Esophagus squamous epithelium (tissue), 5 donors: Measurements from ENCODE around the gene ERC1. TPM values are rescaled to one million over a fixed set of nuclear protein-coding genes. Genes with fewer than 3 reads are reported as not detected.

Experiments used
- DNase-seq: peaks from one replicate; lab custom pipeline; 2025; lab: John Stamatoyannopoulos, UW
- H3K27ac ChIP-seq, 4 donors: fragments of 200-600 bp; sonication (generic); one replicate each; pipeline ENCODE4 v1.5.1; 2016 to 2019; ENCODE audit warnings: mild to moderate bottlenecking in 1 of 4
- H3K27me3 ChIP-seq, 4 donors: fragments of 200-600 bp; sonication (generic); 1 replicate in 3 of 4; 2 replicates in 1 of 4; pipeline versions ENCODE4 v1.5.1 to v1.6.0; 2017 to 2021; ENCODE audit warnings: antibody characterized with exemption in 1 of 4
- H3K36me3 ChIP-seq, 3 donors: fragments of 200-600 bp; sonication (generic); one replicate each; pipeline ENCODE4 v1.5.1; 2016 to 2019
- H3K4me1 ChIP-seq, 3 donors: fragments of 200-600 bp; sonication (generic); one replicate each; pipeline ENCODE4 v1.5.1; 2017 to 2019
- H3K4me3 ChIP-seq, 4 donors: fragments of 200-600 bp; sonication (generic); 1 replicate in 3 of 4; 2 replicates in 1 of 4; pipeline ENCODE4 v1.5.1; 2016 to 2019; ENCODE audit warnings: mild to moderate bottlenecking in 2 of 4, moderate library complexity in 1 of 4
- H3K9me3 ChIP-seq, 3 donors: fragments of 200-600 bp; sonication (generic); one replicate each; pipeline ENCODE4 v1.5.1; 2016 to 2019
- POLR2A ChIP-seq, 4 donors: fragments of 450-650 bp; IDR thresholded peaks; one replicate each; pipeline ENCODE4 v1.6.1; 2017; ENCODE audit warnings: antibody characterized with exemption in 4 of 4, mild to moderate bottlenecking in 4 of 4, moderate library complexity in 3 of 4
- WGBS, 2 donors: methylation state at CpG; one replicate each; pipeline ENCODE4 v1.1.5; 2018; 5-methylcytosine and 5-hydroxymethylcytosine counted together
- intact Hi-C: fragments of 100-400 bp; cut with DNase I; formaldehyde crosslinking; loops from one replicate; pipeline ENCODE4 v1.15.0; 2022
- total RNA-seq, 4 donors: library from RNA; depleted of rRNA; stranded (reverse); fragments of >200 nt; gene quantifications; one replicate each; pipeline ENCODE4 v1.1.0, GENCODE V29; 2016
- TF ChIP-seq, protein P1 (sequence below), 6 experiments: fragments of 450-650 bp in 4 of 6; fragments of 200-600 bp in 2 of 6; sonication (generic) in 2 of 6; IDR thresholded peaks; one replicate each; pipeline ENCODE4 v1.5.1; 2016 to 2019; ENCODE audit warnings: antibody characterized with exemption in 6 of 6, mild to moderate bottlenecking in 4 of 6, moderate library complexity in 4 of 6
- donor health status: DM: yes; HTN: yes; CAD: no.

The ERC1 gene
- total RNA-seq, 4 donors from 2014 or later: 19.0 to 50.7 (median 37.5) TPM

DNA sequence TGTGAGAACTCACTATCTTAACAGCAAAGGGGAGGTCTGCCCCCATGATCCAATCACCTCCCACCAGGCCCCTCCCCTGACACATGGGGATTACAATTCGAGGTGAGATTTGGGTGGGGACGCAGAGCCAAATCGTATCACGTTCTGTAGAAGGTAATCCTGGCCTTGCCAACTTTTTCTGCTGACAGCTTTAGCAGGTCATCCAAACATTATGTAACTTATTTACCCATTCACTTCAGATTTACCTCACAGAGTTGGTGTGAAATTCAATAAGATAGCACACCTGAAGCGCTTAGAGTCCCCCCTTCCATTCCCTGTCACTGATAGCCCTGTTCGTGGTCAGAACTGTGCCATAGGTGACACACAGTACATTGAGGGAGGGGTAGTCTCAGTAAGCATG lies 384.3 kb downstream of the ERC1 start:
- intact Hi-C loops: no loop called here
- Histone ChIP-seq H3K9me3 (no peaks in the 10 kb centered on the region), H3K27me3 (no peaks in the 10 kb centered on the region), H3K4me3 (no peak overlapping the region), H3K27ac (no peak overlapping the region), H3K4me1 (no peaks in the 10 kb centered on the region), H3K36me3 (peaks cover 0 to 68% (median 3%) of the 10 kb centered on the region in 3 donors)
- TF ChIP-seq, protein P1, sequence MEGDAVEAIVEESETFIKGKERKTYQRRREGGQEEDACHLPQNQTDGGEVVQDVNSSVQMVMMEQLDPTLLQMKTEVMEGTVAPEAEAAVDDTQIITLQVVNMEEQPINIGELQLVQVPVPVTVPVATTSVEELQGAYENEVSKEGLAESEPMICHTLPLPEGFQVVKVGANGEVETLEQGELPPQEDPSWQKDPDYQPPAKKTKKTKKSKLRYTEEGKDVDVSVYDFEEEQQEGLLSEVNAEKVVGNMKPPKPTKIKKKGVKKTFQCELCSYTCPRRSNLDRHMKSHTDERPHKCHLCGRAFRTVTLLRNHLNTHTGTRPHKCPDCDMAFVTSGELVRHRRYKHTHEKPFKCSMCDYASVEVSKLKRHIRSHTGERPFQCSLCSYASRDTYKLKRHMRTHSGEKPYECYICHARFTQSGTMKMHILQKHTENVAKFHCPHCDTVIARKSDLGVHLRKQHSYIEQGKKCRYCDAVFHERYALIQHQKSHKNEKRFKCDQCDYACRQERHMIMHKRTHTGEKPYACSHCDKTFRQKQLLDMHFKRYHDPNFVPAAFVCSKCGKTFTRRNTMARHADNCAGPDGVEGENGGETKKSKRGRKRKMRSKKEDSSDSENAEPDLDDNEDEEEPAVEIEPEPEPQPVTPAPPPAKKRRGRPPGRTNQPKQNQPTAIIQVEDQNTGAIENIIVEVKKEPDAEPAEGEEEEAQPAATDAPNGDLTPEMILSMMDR (IDR thresholded peaks at IDR 0.05): no peak
- no peak for TF ChIP-seq POLR2A (IDR thresholded peaks at IDR 0.05)
- 91 to 98% methylated on average over 6 of the region's 6 CpGs for WGBS, 2 donors
- no peak for DNase-seq

DNA sequence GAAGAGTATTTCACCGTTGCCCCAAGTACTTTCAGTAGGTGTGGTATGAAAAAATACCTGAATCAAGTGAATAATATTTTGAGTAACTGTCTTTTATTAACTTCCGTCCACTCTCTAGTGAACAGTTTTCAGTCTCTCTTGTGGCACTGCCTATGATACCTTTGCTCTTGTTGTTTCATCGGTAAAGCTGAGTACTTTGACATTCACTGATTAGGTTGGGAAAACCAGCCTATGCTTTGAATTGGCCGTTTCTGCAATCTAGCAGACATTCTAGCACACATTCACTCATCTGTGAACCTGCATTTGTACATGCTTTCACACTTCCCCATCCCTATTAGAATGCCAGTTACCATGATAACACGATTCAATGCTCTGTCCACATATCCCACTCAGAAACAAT lies 386.1 kb downstream of the ERC1 start:
- DNase-seq: no peak
- Histone ChIP-seq H3K36me3 (peaks cover 0 to 69% (median 3%) of the 10 kb centered on the region in 3 donors), H3K27me3 (no peaks in the 10 kb centered on the region), H3K4me1 (no peaks in the 10 kb centered on the region), H3K9me3 (no peaks in the 10 kb centered on the region), H3K27ac (no peak overlapping the region), H3K4me3 (no peak overlapping the region)
- intact Hi-C loops: no loop called here
- WGBS, 2 donors: 91 to 94% methylated on average over 5 of the region's 5 CpGs
- TF ChIP-seq, protein P1 (IDR thresholded peaks at IDR 0.05): no peak
- no peak for TF ChIP-seq POLR2A (IDR thresholded peaks at IDR 0.05)

DNA sequence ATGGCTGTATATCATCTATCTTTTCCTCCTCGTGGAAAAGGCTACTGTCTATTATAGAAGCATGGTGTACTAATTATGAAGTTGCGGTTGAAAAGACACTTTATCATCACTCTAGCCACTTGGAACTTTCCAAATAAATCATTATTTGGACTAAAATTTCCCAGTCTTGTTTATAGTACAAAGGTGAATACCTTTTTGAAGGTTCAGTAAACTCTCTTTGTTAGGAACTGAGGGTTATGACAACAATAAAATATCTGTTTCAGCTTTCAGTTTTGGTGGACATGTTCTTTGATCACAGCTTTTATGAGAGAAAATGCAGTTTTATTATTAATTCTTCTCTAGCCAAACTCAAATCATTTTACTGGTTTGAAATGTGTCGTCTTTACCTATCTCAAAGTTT lies 386.7 kb downstream of the ERC1 start:
- no peaks in the 10 kb centered on the region for H3K9me3 ChIP-seq
- whole genome bisulfite sequencing, 2 donors: 75 to 84% methylated on average over 3 of the region's 3 CpGs
- TF ChIP-seq, protein P1 (IDR thresholded peaks at IDR 0.05): no peak
- TF ChIP-seq POLR2A (IDR thresholded peaks at IDR 0.05): no peak
- peaks cover 0 to 63% (median 3%) of the 10 kb centered on the region in 3 donors for H3K36me3 ChIP-seq
- no peak overlapping the region for H3K4me3 ChIP-seq
- DNase-seq: no peak
- no peaks in the 10 kb centered on the region for H3K27me3 ChIP-seq
- no peak overlapping the region for H3K27ac ChIP-seq
- no peaks in the 10 kb centered on the region for H3K4me1 ChIP-seq
- intact Hi-C loops: no loop called here

DNA sequence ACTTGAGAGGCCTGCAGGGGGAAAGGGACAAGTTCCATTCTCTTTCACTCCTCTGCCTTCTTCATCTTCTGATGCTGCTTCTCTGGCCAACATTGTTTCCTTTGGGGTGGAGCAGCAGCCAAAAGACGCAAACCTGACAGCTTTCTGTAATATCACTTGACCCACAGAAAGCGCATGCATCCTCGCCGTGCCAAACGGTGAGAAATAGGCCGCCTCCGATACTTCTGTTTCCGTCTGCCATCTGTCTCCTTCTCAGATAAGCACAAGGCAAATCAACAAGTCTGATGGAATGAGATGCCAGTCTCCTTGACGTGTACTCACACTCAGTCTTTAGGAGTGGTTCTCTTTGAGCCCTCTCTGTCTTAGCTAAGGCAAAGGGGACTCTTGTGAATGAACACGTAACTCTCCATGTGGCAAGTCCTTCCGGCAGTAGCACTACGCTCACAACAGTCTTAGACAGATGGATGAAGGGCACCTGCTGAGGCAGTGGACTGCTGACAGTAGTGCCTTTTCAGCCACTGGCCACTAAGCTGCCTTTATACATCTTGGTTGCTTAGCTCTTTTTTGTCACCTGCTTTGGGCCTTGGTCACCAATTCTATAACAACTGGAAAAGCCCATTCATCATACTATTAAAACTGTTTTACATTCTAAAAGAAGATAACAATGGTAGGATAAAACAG lies 389.3 kb downstream of the ERC1 start:
- no peaks in the 10 kb centered on the region for H3K9me3 ChIP-seq
- TF ChIP-seq, protein P1 (IDR thresholded peaks at IDR 0.05): no peak
- TF ChIP-seq POLR2A (IDR thresholded peaks at IDR 0.05): no peak
- no peaks in the 10 kb centered on the region for H3K4me1 ChIP-seq
- intact Hi-C loops: no loop called here
- WGBS, 2 donors: 91 to 94% methylated on average over 11 to 12 of the region's 12 CpGs
- no peak overlapping the region for H3K4me3 ChIP-seq
- no peaks in the 10 kb centered on the region for H3K27me3 ChIP-seq
- no peak for DNase-seq
- no peak overlapping the region for H3K27ac ChIP-seq
- H3K36me3 ChIP-seq: peaks cover 0 to 42% (median 3%) of the 10 kb centered on the region in 3 donors

DNA sequence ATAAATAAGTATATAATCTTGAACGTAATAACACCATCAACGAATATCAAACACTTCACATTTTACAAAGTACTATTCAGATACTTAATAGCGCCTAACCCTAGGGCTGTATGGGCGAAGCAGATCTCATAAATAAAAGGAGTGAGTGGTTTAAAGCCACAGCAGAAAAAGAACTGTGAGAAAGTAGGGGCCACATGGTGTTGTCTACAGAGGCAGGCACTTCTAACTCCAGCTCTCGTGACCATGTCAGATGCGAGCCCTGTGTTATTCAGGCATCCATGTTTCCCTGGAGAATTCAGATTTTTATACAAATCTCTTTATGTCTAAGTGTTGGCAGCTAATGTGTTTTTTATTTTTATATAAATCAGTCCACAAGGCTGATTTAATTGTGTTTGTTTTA lies 391.1 kb downstream of the ERC1 start:
- TF ChIP-seq, protein P1 (IDR thresholded peaks at IDR 0.05): no peak
- no peak for TF ChIP-seq POLR2A (IDR thresholded peaks at IDR 0.05)
- H3K4me1 ChIP-seq: no peaks in the 10 kb centered on the region
- no peak overlapping the region for H3K27ac ChIP-seq
- no peaks in the 10 kb centered on the region for H3K27me3 ChIP-seq
- 87 to 99% methylated on average over 6 of the region's 6 CpGs for WGBS, 2 donors
- H3K9me3 ChIP-seq: no peaks in the 10 kb centered on the region
- H3K4me3 ChIP-seq: no peak overlapping the region
- intact Hi-C loops: no loop called here
- DNase-seq: no peak
- H3K36me3 ChIP-seq: peaks cover 0 to 25% (median 0%) of the 10 kb centered on the region in 3 donors
